ENCODE measurements around the gene PCDH15. TPM values are rescaled to one million over a fixed set of nuclear protein-coding genes. Genes with fewer than 3 reads are reported as not detected.

Gene PCDH15
- total RNA-seq, 2 experiments from 2014 or later, result not detected

DNA sequence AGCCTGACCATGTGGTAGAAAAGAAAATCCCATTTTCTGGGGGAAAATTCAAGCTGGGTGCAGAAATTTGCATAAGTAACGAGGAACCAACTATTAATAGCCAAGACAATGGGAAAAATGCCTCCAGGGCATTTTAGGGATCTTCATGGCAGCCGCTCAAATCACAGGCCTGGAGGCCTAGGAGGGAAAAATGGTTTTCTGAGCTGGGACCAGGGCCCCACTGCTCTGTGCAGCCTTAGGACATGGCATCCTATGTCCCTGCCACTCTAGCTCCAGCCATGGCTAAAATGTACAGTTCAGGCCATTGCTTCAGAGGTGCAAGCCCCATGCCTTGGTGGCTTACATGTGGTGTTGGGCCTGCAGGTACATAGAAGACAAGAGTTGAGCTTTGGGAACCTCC, 459.0 kb downstream of the PCDH15 start:
- Histone ChIP-seq H3K9me3 (ENCODE audit: low read length) (0 out of 2 replicates have a peak, but pooled peaks cover 6% of the 10 kb centered on the region), H3K4me2 (ENCODE audit: low read length) (no peak overlapping the region), H2AFZ (ENCODE audit: low read length) (no peak overlapping the region), H3K36me3 (ENCODE audit: insufficient read depth, low read length) (no peaks in the 10 kb centered on the region), H4K20me1 (ENCODE audit: insufficient read depth, low read length) (no peaks in the 10 kb centered on the region), H3K79me2 (ENCODE audit: insufficient read depth, low read depth, low read length) (no peaks in the 10 kb centered on the region), H3K4me1 (ENCODE audit: insufficient read depth, low read length, poor library complexity, severe bottlenecking) (no peaks in the 10 kb centered on the region), H3K4me3 (ENCODE audit: low read depth, low read length, poor library complexity, severe bottlenecking) (no peak overlapping the region), H3K9me2 (ENCODE audit: insufficient read depth, low read length) (no peaks in the 10 kb centered on the region), H3K27ac (ENCODE audit: low read depth, low read length, poor library complexity, severe bottlenecking) (no peak overlapping the region)
- TF ChIP-seq CTCF (conservative IDR thresholded peaks at IDR 0.05; ENCODE audit: low read length) (no peak), EZH2phosphoT487 (IDR thresholded peaks at IDR 0.05; ENCODE audit: borderline replicate concordance, low read depth, low read length) (no peak)
- CTCF ChIA-PET (ENCODE audit: unreplicated experiment), result interaction anchor here (0.5 kb wide), 1 partner anchor 1757 kb away, joined by 6 read pairs; no protein-coding TSS in a partner anchor
- intact Hi-C loops (cut with micrococcal nuclease; ENCODE audit: unreplicated experiment), result no loop called here
- POLR2A ChIA-PET, result no interaction called here
- no peak for DNase-seq (ENCODE audit: low spot score)
- BruUV-seq (replicated peaks), result no TSS peak

GRCh38 chr10:54335296-54335695, 465.7 kb downstream of the PCDH15 start:
- DNase-seq (ENCODE audit: low spot score), result no peak
- Histone ChIP-seq H3K4me2 (ENCODE audit: low read length) (no peak overlapping the region), H3K79me2 (ENCODE audit: insufficient read depth, low read depth, low read length) (no peaks in the 10 kb centered on the region), H3K36me3 (ENCODE audit: insufficient read depth, low read length) (no peaks in the 10 kb centered on the region), H4K20me1 (ENCODE audit: insufficient read depth, low read length) (no peaks in the 10 kb centered on the region), H2AFZ (ENCODE audit: low read length) (no peak overlapping the region), H3K4me1 (ENCODE audit: insufficient read depth, low read length, poor library complexity, severe bottlenecking) (no peaks in the 10 kb centered on the region), H3K27ac (ENCODE audit: low read depth, low read length, poor library complexity, severe bottlenecking) (no peak overlapping the region), H3K4me3 (ENCODE audit: low read depth, low read length, poor library complexity, severe bottlenecking) (no peak overlapping the region), H3K9me3 (ENCODE audit: low read length) (0 out of 2 replicates have a peak, but pooled peaks cover 6% of the 10 kb centered on the region), H3K9me2 (ENCODE audit: insufficient read depth, low read length) (no peaks in the 10 kb centered on the region)
- intact Hi-C loops (cut with micrococcal nuclease; ENCODE audit: unreplicated experiment), result no loop called here
- no TSS peak for BruUV-seq (replicated peaks)
- ChIA-PET CTCF (ENCODE audit: unreplicated experiment) (no interaction called here), POLR2A (no interaction called here)
- no peak for TF ChIP-seq EZH2phosphoT487 (IDR thresholded peaks at IDR 0.05; ENCODE audit: borderline replicate concordance, low read depth, low read length)

DNA sequence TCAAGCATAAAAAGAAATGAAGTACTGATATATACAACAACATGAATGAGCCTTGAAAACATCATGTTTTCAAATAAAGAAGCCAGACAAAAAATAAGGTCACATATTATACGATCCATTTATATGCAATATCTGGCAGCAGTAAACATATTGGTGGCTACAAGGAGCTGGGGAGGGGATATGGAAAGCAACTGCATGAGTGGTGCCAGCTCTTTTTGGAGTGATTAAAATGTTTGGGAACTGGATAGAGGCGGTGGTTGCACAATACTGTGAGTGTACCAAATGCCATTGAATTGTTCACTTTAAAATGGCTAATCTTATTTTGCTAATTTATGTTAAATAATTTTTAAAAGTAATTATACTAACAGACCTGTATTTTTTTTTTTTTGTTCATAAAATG, 481.7 kb downstream of the PCDH15 start:
- intact Hi-C loops (cut with micrococcal nuclease; ENCODE audit: unreplicated experiment), result no loop called here
- no peak overlapping the region for H3K4me2 ChIP-seq (ENCODE audit: low read length)
- no peak for DNase-seq (ENCODE audit: low spot score)
- H3K79me2 ChIP-seq (ENCODE audit: insufficient read depth, low read depth, low read length), result no peaks in the 10 kb centered on the region
- H2AFZ ChIP-seq (ENCODE audit: low read length), result no peak overlapping the region
- no peak for TF ChIP-seq EZH2phosphoT487 (IDR thresholded peaks at IDR 0.05; ENCODE audit: borderline replicate concordance, low read depth, low read length)
- TF ChIP-seq CTCF (conservative IDR thresholded peaks at IDR 0.05; ENCODE audit: low read length), result no peak
- ChIA-PET CTCF (ENCODE audit: unreplicated experiment) (no interaction called here), POLR2A (no interaction called here)
- no peaks in the 10 kb centered on the region for H3K36me3 ChIP-seq (ENCODE audit: insufficient read depth, low read length)
- H3K9me3 ChIP-seq (ENCODE audit: low read length), result no peaks in the 10 kb centered on the region
- no peak overlapping the region for H3K27ac ChIP-seq (ENCODE audit: low read depth, low read length, poor library complexity, severe bottlenecking)
- H3K9me2 ChIP-seq (ENCODE audit: insufficient read depth, low read length), result no peaks in the 10 kb centered on the region
- H4K20me1 ChIP-seq (ENCODE audit: insufficient read depth, low read length), result no peaks in the 10 kb centered on the region
- BruUV-seq (replicated peaks), result no TSS peak
- no peak overlapping the region for H3K4me3 ChIP-seq (ENCODE audit: low read depth, low read length, poor library complexity, severe bottlenecking)
- H3K4me1 ChIP-seq (ENCODE audit: insufficient read depth, low read length, poor library complexity, severe bottlenecking), result no peaks in the 10 kb centered on the region

Data from OCI-LY7 (cell line).